ENCODE measurements around the gene CPPED1.

The CPPED1 gene

DNA sequence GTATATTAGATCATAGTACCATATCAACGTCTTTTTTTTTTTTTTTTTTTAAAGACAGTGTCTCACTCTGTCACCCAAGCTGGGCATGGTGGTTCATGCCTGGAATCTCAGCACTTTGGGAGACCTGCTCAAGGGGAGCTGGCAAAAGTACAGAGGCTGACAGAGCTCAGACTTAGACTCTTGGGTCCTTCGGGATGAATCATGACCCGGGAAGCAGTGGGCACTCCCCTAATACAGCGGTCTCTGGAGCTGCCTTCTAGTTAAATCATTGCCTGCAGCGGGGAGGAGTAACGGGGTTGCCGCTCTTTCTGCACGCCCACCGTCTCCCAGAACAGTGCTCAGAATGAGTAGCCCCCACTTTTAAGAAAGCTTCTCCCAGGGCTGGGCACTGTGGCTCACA, 174.4 kb downstream of the CPPED1 start:
- no peak for DNase-seq

GRCh38 chr16:12628536-12628935, 175.2 kb downstream of the CPPED1 start:
- no peak for DNase-seq

- DNase-seq: no peak
These were observed 176.3 kb downstream of the CPPED1 start for GRCh38 chr16:12627394-12627793.

- DNase-seq: no peak
These were observed 177.3 kb downstream of the CPPED1 start for GRCh38 chr16:12626411-12626810.

GRCh38 chr16:12625716-12626115, 178.0 kb downstream of the CPPED1 start:
- DNase-seq: no peak

DNA sequence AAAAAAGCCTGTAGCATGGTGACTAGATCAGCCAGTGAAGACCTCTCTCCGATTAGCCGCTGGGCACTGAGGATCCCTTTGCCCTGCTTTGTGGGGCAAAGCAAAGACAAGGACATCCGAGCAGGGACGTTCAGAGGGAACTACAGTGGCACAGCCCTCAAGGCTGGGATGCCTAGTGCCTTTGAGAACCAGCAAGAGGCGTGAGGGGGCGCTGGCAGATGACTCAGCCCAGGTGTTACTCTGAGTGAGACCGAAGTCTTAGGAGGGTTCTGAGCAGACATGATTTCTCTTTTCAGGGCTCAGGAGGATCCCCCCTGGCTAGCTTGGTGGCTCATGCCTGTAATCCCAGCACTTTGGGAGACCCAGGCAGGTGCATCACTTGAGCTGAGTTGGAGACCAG, 178.6 kb downstream of the CPPED1 start:
- no peak for DNase-seq

DNA sequence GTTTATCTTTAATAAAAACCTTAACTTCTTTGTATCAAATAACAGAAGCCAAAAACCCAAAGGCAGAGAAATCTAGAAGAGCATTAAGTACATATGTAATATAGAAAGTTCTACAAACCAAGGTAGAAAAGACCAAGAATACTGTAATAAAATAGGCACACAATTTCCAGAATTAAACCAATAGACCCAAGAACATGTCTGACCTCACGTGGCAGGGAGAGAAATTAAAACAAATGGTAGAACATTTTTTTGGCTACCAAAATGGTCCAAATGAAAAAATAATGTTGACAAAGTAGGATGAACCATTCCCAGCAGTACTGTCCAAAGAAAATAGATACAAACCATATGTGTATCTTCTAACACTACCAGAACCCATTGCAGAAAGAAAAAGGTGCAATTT, 183.5 kb downstream of the CPPED1 start:
- DNase-seq: no peak

- no peak for DNase-seq
These were observed 185.2 kb downstream of the CPPED1 start for GRCh38 chr16:12618515-12618914.

- no peak for DNase-seq
These were observed 186.3 kb downstream of the CPPED1 start for GRCh38 chr16:12617401-12617819.

DNA sequence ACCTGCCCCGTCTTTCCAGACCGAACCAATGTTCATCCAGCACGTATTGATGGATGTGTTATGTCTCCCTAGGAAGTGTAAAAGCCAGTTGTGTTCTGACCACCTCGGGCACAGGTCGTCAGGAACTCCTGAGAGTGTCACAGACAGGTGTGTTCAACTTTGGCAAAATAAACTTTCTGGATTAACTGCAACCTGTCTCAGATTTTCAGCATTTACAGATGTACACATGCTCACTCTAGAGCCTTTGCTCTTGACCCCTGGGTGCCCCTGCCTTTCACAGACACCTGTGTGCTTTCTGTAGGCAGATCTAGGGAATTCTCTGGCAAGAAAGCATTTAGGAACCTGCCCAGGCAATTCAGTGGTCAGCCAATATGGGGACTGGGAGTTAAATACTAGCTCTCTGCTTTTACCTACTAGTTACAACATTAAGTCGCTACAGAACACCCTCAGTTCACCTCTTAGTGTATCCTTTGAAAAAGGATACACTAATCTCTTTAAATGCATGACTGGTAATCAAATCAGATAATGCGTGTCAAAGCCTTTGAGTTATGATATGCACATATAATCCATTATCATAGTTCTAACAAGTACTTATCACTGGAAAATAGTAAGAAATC, 188.9 kb downstream of the CPPED1 start:
- DNase-seq: no peak

DNA sequence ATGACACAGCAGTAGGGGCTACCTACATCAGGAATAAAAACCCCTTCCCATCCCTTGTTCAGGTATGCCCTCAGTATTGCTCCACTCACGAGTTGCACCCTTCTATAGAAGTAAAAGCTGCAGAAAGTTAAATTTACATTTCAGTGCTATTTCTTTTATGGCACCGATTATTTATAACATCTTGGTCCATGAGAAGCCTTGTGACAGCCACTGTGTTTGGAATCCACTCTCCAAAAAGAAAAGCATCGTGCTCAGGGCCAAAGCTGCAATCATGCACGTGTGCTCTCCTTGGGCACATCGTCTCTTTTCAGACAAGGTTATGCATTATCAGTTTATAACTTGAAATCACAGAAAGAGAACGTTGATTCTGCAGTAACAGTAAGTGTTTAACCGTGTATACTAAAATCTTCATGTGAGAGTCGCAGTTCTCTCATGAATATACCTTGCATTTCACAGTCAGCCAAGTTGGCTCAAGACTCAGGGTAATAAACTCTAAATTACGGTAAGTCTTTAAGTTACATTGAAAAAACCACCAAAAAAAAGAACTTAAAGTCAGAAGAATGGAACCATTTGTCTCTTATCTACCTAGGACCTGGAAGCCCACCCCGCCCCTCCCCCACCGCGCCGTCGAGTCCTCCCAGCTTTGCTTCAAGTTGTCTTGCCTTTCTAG, 189.6 kb downstream of the CPPED1 start:
- no peak for DNase-seq

DNA sequence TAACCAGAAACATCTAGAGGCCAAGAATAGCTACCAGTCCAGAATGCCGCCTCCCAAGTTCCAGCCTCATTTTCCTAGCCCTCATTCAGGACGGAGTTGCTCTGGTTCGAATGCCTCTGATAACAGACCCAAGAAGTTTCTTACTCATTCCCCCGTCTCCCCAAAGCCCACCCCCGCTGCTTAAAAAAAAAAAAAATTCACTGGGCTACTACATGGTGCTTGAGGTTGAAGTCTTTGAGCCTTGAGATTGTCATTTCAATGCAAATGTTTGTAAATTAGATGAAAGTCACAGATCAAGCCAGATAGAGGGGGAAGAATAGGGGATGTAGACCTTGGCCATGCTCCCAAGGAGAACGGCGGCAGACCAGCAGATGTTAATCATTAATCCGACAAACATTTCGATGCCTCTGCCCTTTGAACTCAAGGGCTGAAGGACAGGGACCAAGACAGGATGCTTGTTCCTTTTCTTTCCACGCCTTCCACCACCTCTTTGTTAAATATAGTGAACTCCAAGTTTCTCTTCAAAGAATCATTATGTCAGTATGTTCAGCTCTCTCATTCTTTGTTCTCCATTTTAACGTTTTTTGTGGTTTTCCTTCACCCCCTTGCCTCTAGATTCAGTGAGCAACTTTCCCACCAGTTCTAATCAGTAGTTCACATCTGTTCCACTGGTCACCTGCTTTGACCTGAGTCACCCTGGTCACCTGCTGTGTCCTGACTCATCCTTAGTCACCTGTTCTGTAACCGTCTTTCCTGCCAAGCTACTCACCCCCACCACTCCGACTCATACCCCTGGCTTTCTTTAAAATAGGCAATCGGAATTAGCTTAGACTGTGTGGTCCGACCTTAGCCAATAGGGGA, 190.3 kb downstream of the CPPED1 start:
- peak; percentile 59 for DNase-seq

GRCh38 chr16:12612598-12613101, 191.0 kb downstream of the CPPED1 start:
- no peak for DNase-seq

- no peak for DNase-seq
These were observed 191.6 kb downstream of the CPPED1 start for GRCh38 chr16:12611916-12612597.

DNA sequence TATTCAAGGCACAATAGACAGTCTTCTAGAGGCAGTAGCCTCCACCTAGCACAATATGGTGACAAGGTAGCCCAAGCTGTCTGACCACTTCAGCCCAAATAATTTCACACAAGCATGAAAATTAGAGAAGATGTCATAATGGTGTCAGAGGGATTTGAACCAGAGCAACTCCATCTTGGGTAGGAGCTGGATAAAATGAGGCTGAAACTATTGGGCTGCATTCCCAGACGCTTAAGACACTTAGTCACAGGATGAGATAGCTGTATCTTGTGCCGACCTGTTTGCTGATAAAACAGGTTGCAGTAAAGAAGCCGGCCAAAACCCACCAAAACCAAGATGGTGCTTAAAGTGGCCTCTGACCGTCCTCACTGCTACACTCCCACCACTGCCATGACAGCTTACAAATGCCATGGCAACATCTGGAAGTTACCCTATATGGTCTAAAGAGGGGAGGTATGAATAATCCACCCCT, 192.6 kb downstream of the CPPED1 start:
- no peak for DNase-seq

GRCh38 chr16:12609937-12610699, 193.6 kb downstream of the CPPED1 start:
- no peak for DNase-seq

All from HCEC 1CT (cell line).